SIG-M5 (cell line): Measurements from ENCODE around the gene ST6GALNAC5.
"Not testable (repeated sequence)": the region's sequence is repeated elsewhere in the genome, so short reads cannot be mapped to it uniquely, and the experiment has no call there.

Experiments
- DNase-seq: peaks from one replicate; lab custom pipeline; 2025; lab: John Stamatoyannopoulos, UW

ST6GALNAC5 gene

DNA sequence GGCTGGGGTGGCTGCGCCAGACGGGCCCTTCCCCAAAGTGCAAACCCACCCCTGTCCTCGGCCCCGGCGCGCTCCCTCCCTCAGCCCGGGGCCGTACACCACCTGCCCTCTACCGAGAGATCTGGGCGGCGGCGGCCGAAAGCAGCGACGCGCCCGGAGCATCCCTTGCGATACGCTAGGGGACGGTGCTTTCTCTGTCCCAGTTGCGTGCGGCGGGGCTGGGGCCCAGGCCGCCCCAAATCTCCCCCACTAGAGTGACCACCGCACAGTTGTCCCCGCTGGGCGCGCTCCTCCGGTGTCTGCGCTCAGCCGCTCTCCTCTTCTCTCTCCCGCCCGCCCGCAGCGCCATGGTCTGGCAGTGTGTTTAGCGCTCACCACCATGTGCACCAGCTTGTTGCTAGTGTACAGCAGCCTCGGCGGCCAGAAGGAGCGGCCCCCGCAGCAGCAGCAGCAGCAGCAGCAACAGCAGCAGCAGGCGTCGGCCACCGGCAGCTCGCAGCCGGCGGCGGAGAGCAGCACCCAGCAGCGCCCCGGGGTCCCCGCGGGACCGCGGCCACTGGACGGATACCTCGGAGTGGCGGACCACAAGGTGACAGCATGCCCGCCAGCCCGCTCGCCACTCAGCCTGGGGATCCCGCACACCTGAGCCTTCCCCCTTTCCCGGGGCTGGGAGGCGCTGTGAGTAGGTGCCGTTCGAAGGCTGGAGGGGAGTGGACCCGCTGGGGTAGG lies 1.0 kb downstream of the ST6GALNAC5 start:
- no peak for DNase-seq

DNA sequence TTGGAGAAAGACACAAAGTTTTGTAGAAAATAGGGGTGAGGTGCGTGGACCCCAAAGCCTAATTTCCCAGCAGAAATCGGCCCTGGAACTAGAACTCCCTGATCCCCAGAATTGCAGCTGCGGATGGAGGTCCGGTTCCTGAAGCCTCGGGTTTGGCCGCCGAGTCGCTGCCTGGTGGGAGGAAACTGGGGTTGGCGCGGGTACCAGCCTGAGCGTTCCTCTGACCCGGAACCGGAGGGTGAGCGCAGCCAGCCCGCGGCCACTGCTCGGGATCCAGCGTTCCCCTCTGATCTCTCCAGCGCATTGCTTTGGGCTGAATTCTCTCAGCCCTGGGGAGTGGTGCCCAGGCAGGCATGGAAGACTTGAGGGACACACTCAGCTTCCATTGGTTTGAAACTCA lies 1.6 kb downstream of the ST6GALNAC5 start:
- no peak for DNase-seq

DNA sequence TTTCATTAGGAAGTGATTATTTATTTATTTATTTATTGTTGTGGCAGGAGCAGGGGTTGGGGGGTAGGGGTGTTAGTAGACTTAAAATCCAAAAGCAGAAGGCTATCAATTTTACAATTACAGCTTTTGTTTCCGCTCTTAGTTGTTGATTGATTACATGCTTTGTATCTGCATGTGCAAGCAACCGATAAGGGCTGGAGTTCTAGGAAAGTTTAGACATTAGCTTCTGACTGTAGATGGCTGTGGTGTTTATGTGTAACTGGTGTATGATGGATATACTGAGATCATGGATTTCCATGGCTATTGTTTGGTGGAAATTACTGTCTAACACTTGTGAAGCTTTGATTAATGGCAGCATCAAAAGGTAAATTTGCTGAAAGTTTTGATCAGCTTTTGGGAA lies 2.8 kb downstream of the ST6GALNAC5 start:
- no peak for DNase-seq

DNA sequence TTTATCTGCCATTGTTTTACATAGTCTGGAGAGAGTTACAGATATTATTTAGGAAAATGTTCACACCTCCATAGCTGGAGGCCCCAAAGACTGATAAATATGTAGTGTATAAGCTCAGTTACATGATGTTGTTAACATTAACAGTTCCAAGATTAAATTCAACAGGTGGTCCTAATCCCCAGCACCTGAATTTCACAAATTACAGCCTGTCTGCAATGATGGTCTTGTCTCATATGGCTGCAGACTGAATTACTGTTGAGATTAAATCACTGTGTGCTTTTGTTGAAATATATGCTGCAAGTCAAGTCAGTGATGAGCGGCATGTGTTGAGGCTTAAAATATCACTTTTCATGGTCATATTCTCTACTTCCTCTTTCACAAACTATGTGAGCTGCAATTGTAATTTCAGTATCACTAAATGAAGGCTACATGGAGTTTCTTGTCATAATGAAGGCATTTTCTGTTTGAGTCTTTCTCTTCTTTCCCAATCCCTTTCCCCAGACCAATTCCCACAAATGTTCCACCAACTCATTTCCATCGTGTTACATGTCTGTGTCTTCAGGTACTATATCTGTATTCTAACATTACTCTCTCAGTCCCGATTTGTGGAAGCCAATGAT lies 4.2 kb downstream of the ST6GALNAC5 start:
- DNase-seq, result no peak

DNA sequence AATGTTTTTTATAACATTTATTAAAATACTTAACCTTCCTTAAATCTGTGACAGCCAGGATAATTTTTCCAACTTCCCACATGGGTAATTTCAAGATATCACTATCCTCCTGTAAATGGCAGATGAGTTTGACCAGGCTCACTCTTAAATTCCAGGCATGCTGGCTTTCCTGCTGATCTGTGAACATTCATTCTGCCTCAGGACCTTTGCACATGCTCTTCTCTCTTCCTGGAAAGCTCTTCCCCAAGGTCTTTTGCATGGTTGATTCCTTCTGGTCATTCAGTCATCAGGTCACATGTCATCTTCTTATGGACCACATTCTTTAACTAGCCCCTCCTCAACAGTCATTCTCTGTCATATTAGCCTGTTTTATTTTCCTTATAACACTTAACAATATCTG lies 5.7 kb downstream of the ST6GALNAC5 start:
- no peak for DNase-seq

- no peak for DNase-seq
These were observed 9.5 kb downstream of the ST6GALNAC5 start for GRCh38 chr1:76876655-76877395.

DNA sequence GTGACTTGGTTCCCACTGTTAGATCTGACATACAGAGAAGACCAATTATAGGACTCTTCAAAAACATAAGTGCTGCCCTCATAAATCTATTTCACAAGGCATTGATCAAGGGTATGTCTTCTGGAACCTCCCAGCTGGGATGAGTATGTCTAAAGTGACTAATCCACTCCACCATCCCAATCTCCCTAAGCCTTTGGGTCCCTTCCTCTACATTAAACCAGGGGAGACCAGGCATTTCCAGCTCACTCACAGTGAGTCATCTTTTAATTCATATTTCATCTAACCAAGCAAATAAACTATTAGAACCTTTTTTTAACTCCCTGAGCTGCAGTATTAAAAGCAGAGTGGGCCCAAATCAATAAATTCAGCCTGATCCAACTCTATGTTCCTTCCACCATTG lies 11.7 kb downstream of the ST6GALNAC5 start:
- not testable (repeated sequence) for DNase-seq

GRCh38 chr1:76881762-76882161 lies 14.5 kb downstream of the ST6GALNAC5 start:
- DNase-seq, result no peak

DNA sequence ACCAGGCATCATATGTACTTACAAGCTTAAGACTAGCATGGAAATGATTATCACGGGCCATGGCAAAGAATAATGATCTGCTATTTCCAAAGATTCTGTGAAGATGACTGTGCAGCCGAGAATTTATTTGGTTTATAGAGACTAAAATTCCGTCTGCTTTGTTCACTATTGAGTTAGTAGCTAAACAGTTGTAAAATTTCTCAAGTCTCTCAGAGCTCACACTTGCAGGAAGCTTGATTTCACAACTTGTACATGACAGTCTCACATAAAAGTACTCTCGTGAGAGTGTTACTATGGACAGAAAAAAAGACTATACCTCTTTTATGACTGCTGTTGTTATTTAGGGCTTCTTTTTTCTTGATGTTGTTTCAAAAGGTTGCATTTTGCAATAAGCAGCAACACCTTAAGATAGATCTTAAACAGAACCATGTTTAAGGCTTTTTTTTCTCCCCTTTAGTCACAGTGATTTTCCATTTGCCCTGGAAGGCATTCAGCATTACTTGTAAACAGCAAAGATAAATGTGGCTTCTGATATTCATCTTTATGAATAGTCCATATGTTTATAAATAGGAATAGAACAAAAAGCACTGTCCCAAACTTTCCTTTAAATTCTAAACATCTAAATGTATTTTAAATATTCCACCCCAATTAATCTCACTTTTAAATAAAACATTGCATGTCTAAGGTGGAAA lies 24.8 kb downstream of the ST6GALNAC5 start:
- DNase-seq, result no peak

GRCh38 chr1:76892675-76893074 lies 25.4 kb downstream of the ST6GALNAC5 start:
- DNase-seq, result no peak

- DNase-seq, result no peak
These were observed 34.0 kb downstream of the ST6GALNAC5 start for GRCh38 chr1:76901158-76901767.

GRCh38 chr1:76905876-76906595 lies 38.8 kb downstream of the ST6GALNAC5 start:
- DNase-seq, result no peak

GRCh38 chr1:76909311-76909710 lies 42.0 kb downstream of the ST6GALNAC5 start:
- DNase-seq, result no peak

GRCh38 chr1:76919085-76919484 lies 51.8 kb downstream of the ST6GALNAC5 start:
- DNase-seq, result no peak

GRCh38 chr1:76921590-76921989 lies 54.3 kb downstream of the ST6GALNAC5 start:
- DNase-seq, result no peak

- no peak for DNase-seq
These were observed 58.5 kb downstream of the ST6GALNAC5 start for GRCh38 chr1:76925825-76926224.

DNA sequence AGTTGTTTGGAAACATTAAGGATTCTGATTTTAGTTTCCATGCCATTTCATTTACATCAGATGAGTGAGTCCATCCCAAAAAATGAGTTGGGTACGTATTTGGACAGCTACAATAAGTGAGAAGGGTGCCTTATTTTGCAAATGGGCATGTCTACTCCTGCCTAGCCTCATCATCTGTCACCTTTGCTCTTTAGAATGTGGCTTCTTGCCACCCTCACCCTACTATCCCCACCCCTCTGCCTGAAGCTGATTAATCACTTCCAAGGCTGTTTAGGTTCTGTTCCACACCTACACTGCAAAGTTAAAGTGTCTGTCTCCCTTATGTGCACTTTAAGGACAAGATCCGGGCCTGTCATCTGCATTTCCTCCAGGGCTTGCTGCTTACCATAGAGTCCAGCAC lies 61.2 kb downstream of the ST6GALNAC5 start:
- no peak for DNase-seq

GRCh38 chr1:76929136-76929535 lies 61.9 kb downstream of the ST6GALNAC5 start:
- no peak for DNase-seq

GRCh38 chr1:76933847-76934815 lies 66.9 kb downstream of the ST6GALNAC5 start:
- no peak for DNase-seq

- DNase-seq, result no peak
These were observed 71.0 kb downstream of the ST6GALNAC5 start for GRCh38 chr1:76938304-76938703.
